ENCODE measurements around the gene EHD1. TPM values are rescaled to one million over a fixed set of nuclear protein-coding genes. Genes with fewer than 3 reads are reported as not detected.
A peak's percentile ranks its signal among the peaks of the same experiment; 100 is the strongest.

The EHD1 gene
- total and polyA plus RNA-seq, 4 donors: 14.4 to 122 (median 45.3) TPM

DNA sequence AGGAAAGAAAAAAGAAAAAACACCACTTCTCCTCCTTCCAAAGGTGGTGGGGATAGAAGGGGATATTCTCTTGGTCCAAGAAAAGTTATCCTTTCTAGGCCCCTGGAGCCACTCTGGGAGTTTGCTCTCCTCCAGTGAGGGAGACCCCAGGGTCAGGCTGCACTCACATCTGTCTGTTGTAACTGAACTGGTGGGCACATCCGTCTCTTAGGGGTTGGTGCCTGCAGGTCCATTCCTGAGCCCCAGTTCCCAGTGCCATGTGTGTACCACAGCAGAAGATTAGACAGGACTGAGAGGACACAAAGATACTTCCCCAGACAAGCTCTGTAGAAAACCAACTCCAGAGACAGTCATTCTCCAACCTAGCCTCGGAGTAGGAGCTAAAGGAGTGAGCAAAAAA, 41.7 kb upstream of the EHD1 start:
- Histone ChIP-seq H3K9me3 (ENCODE audit: control insufficient read depth, low read length) (no peaks in the 10 kb centered on the region), H3K4me1 (ENCODE audit: control insufficient read depth in 1 of 2, insufficient read depth in 2 of 2, low read length in 2 of 2) (no peaks in the 10 kb centered on the region), H3K36me3 (ENCODE audit: control insufficient read depth in 1 of 2, insufficient read depth in 2 of 2, low read length in 1 of 2) (no peaks in the 10 kb centered on the region), H3K27ac (ENCODE audit: low read depth in 1 of 2, low read length in 2 of 2) (no peak overlapping the region), H3K4me3 (ENCODE audit: low read length in 2 of 2) (no peak overlapping the region), H3K27me3 (ENCODE audit: control insufficient read depth in 1 of 2, insufficient read depth in 2 of 2, low read length in 1 of 2) (no peaks in the 10 kb centered on the region)
- 76 to 86% methylated on average over 2 of the region's 2 CpGs for WGBS, 2 donors
- DNase-seq: no peak
- intact Hi-C loops (cut with DNase I): no loop called here
- no peak for ATAC-seq (ENCODE audit: low FRiP score)

DNA sequence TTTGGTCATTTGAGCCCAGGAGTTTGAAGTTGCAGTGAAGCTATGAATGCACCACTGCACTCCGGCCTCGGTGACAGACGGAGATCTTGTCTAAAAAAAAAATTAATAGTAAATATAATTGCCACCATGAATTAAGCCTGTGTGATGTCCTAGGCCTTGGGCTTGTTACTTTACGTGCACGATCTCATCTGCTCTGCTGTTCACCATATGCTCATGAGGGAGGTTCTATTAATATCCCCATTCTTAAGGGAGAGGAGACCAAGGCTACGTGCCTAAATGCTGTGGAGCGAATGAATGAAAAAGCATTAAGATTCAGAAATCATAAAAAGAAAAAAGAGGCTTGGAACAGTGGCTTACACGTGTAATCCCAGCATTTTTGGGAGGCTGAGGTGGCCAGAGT, 41.2 kb upstream of the EHD1 start:
- no peak for ATAC-seq (ENCODE audit: low FRiP score)
- intact Hi-C loops (cut with DNase I): no loop called here
- no peaks in the 10 kb centered on the region for H3K9me3 ChIP-seq (ENCODE audit: control insufficient read depth, low read length)
- H3K4me3 ChIP-seq (ENCODE audit: low read length in 2 of 2): no peak overlapping the region
- H3K27ac ChIP-seq (ENCODE audit: low read depth in 1 of 2, low read length in 2 of 2): no peak overlapping the region
- H3K27me3 ChIP-seq (ENCODE audit: control insufficient read depth in 1 of 2, insufficient read depth in 2 of 2, low read length in 1 of 2): no peaks in the 10 kb centered on the region
- WGBS, 2 donors: 83 to 84% methylated on average over 8 of the region's 8 CpGs
- no peak for DNase-seq
- no peaks in the 10 kb centered on the region for H3K4me1 ChIP-seq (ENCODE audit: control insufficient read depth in 1 of 2, insufficient read depth in 2 of 2, low read length in 2 of 2)
- no peaks in the 10 kb centered on the region for H3K36me3 ChIP-seq (ENCODE audit: control insufficient read depth in 1 of 2, insufficient read depth in 2 of 2, low read length in 1 of 2)

DNA sequence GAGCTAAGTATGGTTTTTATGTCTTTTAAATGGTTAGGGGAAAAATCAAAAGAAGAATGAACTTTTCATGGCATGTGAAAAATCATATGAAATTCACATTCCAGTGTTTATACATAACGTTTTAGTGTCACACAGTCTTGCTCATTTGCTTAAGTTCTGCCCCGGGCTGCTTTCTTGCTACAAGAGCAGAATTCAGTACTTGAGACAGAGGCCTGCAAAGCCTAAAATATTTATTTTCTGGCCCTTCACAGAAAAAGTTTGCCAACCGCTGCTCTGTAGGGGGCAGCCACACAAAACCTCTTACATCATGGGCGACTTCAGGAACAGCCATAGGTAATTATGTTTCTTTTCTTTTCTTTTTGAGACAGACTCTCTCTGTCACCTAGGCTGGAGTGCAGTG, 39.6 kb upstream of the EHD1 start:
- no peak for DNase-seq

DNA sequence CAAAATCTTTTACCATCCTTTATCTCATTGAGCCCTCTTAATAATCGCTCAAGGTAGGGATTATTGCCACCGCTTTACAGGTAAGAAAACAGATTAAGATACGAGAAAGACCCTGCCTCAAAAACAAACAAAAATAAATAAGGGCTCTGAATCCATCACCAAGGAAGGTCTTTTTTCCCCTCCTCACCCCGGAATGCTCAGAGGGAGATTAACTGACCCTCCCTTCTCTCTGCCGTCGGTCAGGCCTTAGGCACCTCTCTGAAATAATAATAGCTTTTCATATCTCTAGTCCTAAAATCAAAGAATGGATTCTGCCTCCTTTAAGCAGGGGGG, 39.2 kb upstream of the EHD1 start:
- Histone ChIP-seq H3K9me3 (ENCODE audit: control insufficient read depth, low read length) (no peaks in the 10 kb centered on the region), H3K4me3 (ENCODE audit: low read length in 2 of 2) (peak overlapping the region; percentile 38 to 48), H3K36me3 (ENCODE audit: control insufficient read depth in 1 of 2, insufficient read depth in 2 of 2, low read length in 1 of 2) (peaks cover 0 to 4% of the 10 kb centered on the region in 2 donors), H3K27me3 (ENCODE audit: control insufficient read depth in 1 of 2, insufficient read depth in 2 of 2, low read length in 1 of 2) (no peaks in the 10 kb centered on the region), H3K4me1 (ENCODE audit: control insufficient read depth in 1 of 2, insufficient read depth in 2 of 2, low read length in 2 of 2) (no peaks in the 10 kb centered on the region), H3K27ac (ENCODE audit: low read depth in 1 of 2, low read length in 2 of 2) (peak overlapping the region in 1 of 2 donors; percentile 14)
- WGBS, 2 donors: 1 to 4% methylated on average over 6 of the region's 6 CpGs
- DNase-seq (no peak), ATAC-seq (ENCODE audit: low FRiP score) (no peak)
- intact Hi-C loops (cut with DNase I): no loop called here

More for the DNA sequence above, 39.6 kb upstream of the EHD1 start:
- Histone ChIP-seq H3K27ac (ENCODE audit: low read depth in 1 of 2, low read length in 2 of 2) (peak overlapping the region in 1 of 2 donors; percentile 14), H3K27me3 (ENCODE audit: control insufficient read depth in 1 of 2, insufficient read depth in 2 of 2, low read length in 1 of 2) (no peaks in the 10 kb centered on the region), H3K9me3 (ENCODE audit: control insufficient read depth, low read length) (no peaks in the 10 kb centered on the region), H3K4me3 (ENCODE audit: low read length in 2 of 2) (peak overlapping the region; percentile 38 to 48), H3K4me1 (ENCODE audit: control insufficient read depth in 1 of 2, insufficient read depth in 2 of 2, low read length in 2 of 2) (no peaks in the 10 kb centered on the region), H3K36me3 (ENCODE audit: control insufficient read depth in 1 of 2, insufficient read depth in 2 of 2, low read length in 1 of 2) (peaks cover 0 to 3% of the 10 kb centered on the region in 2 donors)
- ATAC-seq (ENCODE audit: low FRiP score): no peak
- intact Hi-C loops (cut with DNase I): no loop called here
- 1 to 8% methylated on average over 4 of the region's 4 CpGs for WGBS, 2 donors

DNA sequence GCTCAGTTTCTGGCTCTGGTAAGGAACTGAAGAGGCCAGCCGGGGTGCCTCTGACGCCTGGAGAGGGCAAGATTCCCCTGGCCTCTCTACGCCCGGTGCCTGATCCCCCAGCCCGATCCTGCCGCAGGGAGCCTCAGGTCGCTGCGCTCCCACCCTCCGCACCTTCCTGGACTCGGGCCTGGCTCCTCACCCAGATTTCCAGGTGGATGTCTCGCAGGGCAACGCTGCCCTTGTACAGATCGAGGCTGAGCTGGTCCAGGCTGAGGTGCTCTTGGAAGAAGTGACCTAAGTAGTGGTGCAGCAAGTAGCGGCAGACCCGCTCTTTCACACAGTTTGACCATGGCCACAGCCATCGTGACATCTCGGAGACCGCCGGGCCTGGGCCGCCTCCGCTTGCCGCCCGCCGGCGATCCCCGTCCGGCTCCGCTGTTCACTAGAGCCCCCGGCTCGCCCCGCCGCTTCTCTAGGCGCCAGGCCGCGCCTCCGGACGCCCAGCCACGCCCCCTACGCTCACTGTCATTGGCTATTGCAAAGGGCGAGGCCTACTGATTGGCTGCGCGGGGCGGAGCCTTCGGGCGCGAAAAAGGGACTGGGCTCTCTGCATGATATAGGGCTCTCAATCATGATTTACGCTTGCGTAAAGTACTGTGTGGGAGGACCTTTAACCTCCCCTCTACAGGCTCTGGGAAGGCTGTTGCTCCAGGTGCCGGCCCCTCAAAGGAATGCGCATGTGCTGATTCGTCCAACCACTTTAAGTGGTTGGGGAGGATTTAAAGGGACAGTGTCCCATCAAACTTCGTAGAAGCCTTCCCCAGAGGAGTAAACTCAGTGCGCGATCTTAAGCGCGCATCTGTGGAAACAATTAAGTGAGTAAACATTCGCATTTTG, 38.6 kb upstream of the EHD1 start, which contains the start of gene ATG2A:
Gene ATG2A, minus strand, starts transcription at position 435 of the 888 bp plus-strand sequence. Its CDS starts 74 bp downstream, at position 361.
- no peaks in the 10 kb centered on the region for H3K9me3 ChIP-seq (ENCODE audit: control insufficient read depth, low read length)
- no peaks in the 10 kb centered on the region for H3K4me1 ChIP-seq (ENCODE audit: control insufficient read depth in 1 of 2, insufficient read depth in 2 of 2, low read length in 2 of 2)
- ATAC-seq (ENCODE audit: low FRiP score) (peak; percentile 97), DNase-seq (peak; percentile 99 to 100)
- H3K4me3 ChIP-seq (ENCODE audit: low read length in 2 of 2): peak within 1 kb of the TSS; percentile 69 to 74
- intact Hi-C loops (cut with DNase I): no loop called here
- 0 to 1% methylated on average over 56 to 57 of the region's 57 CpGs for WGBS, 2 donors
- peaks cover 0 to 4% of the 10 kb centered on the region in 2 donors for H3K36me3 ChIP-seq (ENCODE audit: control insufficient read depth in 1 of 2, insufficient read depth in 2 of 2, low read length in 1 of 2)
- no peaks in the 10 kb centered on the region for H3K27me3 ChIP-seq (ENCODE audit: control insufficient read depth in 1 of 2, insufficient read depth in 2 of 2, low read length in 1 of 2)
- peak within 1 kb of the TSS in 1 of 2 donors; percentile 14 for H3K27ac ChIP-seq (ENCODE audit: low read depth in 1 of 2, low read length in 2 of 2)

GRCh38 chr11:64916040-64916774, 37.8 kb upstream of the EHD1 start:
- DNase-seq: peak; percentile 71 to 82
- peak; percentile 2 for ATAC-seq (ENCODE audit: low FRiP score)

GRCh38 chr11:64915376-64915887, 37.0 kb upstream of the EHD1 start:
- no peaks in the 10 kb centered on the region for H3K27me3 ChIP-seq (ENCODE audit: control insufficient read depth in 1 of 2, insufficient read depth in 2 of 2, low read length in 1 of 2)
- H3K27ac ChIP-seq (ENCODE audit: low read depth in 1 of 2, low read length in 2 of 2): no peak overlapping the region
- H3K4me1 ChIP-seq (ENCODE audit: control insufficient read depth in 1 of 2, insufficient read depth in 2 of 2, low read length in 2 of 2): no peaks in the 10 kb centered on the region
- H3K9me3 ChIP-seq (ENCODE audit: control insufficient read depth, low read length): no peaks in the 10 kb centered on the region
- 70 to 78% methylated on average over 7 of the region's 7 CpGs for WGBS, 2 donors
- ATAC-seq (ENCODE audit: low FRiP score) (no peak), DNase-seq (no peak)
- intact Hi-C loops (cut with DNase I): no loop called here
- no peak overlapping the region for H3K4me3 ChIP-seq (ENCODE audit: low read length in 2 of 2)
- peaks cover 0 to 8% of the 10 kb centered on the region in 2 donors for H3K36me3 ChIP-seq (ENCODE audit: control insufficient read depth in 1 of 2, insufficient read depth in 2 of 2, low read length in 1 of 2)

More at GRCh38 chr11:64916040-64916774, 37.8 kb upstream of the EHD1 start:
- Histone ChIP-seq H3K4me3 (ENCODE audit: low read length in 2 of 2) (peak overlapping the region; percentile 69 to 74), H3K27me3 (ENCODE audit: control insufficient read depth in 1 of 2, insufficient read depth in 2 of 2, low read length in 1 of 2) (no peaks in the 10 kb centered on the region), H3K36me3 (ENCODE audit: control insufficient read depth in 1 of 2, insufficient read depth in 2 of 2, low read length in 1 of 2) (peaks cover 0 to 7% of the 10 kb centered on the region in 2 donors), H3K4me1 (ENCODE audit: control insufficient read depth in 1 of 2, insufficient read depth in 2 of 2, low read length in 2 of 2) (no peaks in the 10 kb centered on the region), H3K27ac (ENCODE audit: low read depth in 1 of 2, low read length in 2 of 2) (no peak overlapping the region), H3K9me3 (ENCODE audit: control insufficient read depth, low read length) (no peaks in the 10 kb centered on the region)
- intact Hi-C loops (cut with DNase I): no loop called here
- 6% methylated on average over 23 of the region's 23 CpGs for whole genome bisulfite sequencing, 2 donors

GRCh38 chr11:64914123-64914522, 35.7 kb upstream of the EHD1 start:
- Histone ChIP-seq H3K36me3 (ENCODE audit: control insufficient read depth in 1 of 2, insufficient read depth in 2 of 2, low read length in 1 of 2) (peaks cover 0 to 10% of the 10 kb centered on the region in 2 donors), H3K9me3 (ENCODE audit: control insufficient read depth, low read length) (no peaks in the 10 kb centered on the region), H3K4me1 (ENCODE audit: control insufficient read depth in 1 of 2, insufficient read depth in 2 of 2, low read length in 2 of 2) (no peaks in the 10 kb centered on the region), H3K4me3 (ENCODE audit: low read length in 2 of 2) (no peak overlapping the region), H3K27me3 (ENCODE audit: control insufficient read depth in 1 of 2, insufficient read depth in 2 of 2, low read length in 1 of 2) (no peaks in the 10 kb centered on the region), H3K27ac (ENCODE audit: low read depth in 1 of 2, low read length in 2 of 2) (no peak overlapping the region)
- ATAC-seq (ENCODE audit: low FRiP score) (no peak), DNase-seq (no peak)
- intact Hi-C loops (cut with DNase I): no loop called here
- WGBS, 2 donors: 94% methylated on average over 16 to 17 of the region's 17 CpGs

Data from aorta (tissue), 5 donors.